ENCODE data around the gene ZNF440.
"Not testable (repeated sequence)": the region's sequence is repeated elsewhere in the genome, so short reads cannot be mapped to it uniquely, and the experiment has no call there.

The ZNF440 gene

GRCh38 chr19:11814029-11814699, at the start of gene ZNF440:
Gene ZNF440, plus strand, starts transcription at chr19:11814273. Its CDS starts 175 bp downstream, at chr19:11814448.
- in situ Hi-C loops (cut with HindIII; ENCODE audit: low pct_unique_long_range_greater_than_20kb, low sequenced_read_pairs) = no loop called here
- DNase-seq (ENCODE audit: low read depth in 1 of 2, low spot score in 1 of 2) = peak; percentile 84 to 97
- no peak for TF ChIP-seq JUND (IDR thresholded peaks at IDR 0.05; ENCODE audit: low read depth)

DNA sequence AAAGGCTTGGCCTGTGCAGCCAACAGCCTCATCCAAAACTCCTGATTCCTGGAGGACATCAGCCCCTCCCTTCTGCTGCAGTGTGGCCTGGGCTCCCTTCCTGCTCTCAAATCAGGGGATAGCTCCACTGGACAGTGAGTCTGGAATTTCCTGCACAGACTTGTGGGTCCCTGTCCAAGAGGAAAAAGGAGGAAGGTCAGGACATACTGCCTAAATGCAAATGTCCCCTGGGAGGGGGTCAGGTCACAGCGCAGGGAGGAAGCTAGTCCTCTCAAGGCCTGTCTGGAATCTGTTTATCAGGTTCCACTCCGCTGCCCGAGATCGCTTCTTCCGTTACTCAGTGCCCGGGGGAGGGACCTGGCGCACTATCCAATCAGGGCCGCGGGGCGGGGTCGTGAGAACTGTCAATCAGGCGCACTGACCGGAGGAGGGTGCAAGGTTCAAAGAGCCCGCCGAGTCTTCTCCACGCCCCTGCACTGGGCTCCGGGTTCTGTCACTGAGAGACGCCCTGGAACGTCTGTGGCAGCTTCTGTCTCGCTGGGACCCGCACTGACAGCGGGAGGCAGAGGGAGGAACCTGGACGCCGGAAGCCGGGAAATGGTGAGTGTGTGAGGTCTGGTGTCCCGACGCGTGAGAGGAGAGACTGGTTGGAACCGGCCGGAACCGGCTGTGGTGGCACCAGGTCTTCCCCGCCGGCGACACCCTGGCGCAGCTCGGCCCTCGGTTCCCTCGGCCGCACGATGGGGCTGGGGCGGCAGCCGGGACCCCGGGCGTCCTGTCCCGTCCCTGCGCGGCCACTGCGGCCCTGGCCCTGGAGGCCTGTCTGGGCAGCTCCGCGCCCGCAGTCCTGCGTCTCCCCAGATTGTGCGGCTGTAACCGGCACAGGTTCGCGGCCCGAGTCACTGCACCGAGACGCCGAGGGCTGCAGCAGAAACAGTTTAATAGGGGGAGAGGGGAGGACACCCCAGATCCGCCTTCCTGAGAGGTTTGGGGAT, 47.2 kb upstream of the ZNF440 start, which contains the start of gene ZNF441:
TSS of gene ZNF441 (plus strand) at position 404 of the 995 bp plus-strand sequence. CDS start at position 598, 194 bp downstream.
- in situ Hi-C loops (cut with HindIII; ENCODE audit: low pct_unique_long_range_greater_than_20kb, low sequenced_read_pairs) = no loop called here
- TF ChIP-seq JUND (IDR thresholded peaks at IDR 0.05; ENCODE audit: low read depth) = no peak
- DNase-seq (ENCODE audit: low read depth in 1 of 2, low spot score in 1 of 2) = peak; percentile 63 to 96

- no peak for TF ChIP-seq JUND (IDR thresholded peaks at IDR 0.05; ENCODE audit: low read depth)
- in situ Hi-C loops (cut with HindIII; ENCODE audit: low pct_unique_long_range_greater_than_20kb, low sequenced_read_pairs) = no loop called here
- no peak for DNase-seq (ENCODE audit: low read depth in 1 of 2, low spot score in 1 of 2)
These were observed 46.4 kb upstream of the ZNF440 start for GRCh38 chr19:11767633-11768133.

GRCh38 chr19:11769995-11770394, 44.1 kb upstream of the ZNF440 start:
- TF ChIP-seq JUND (IDR thresholded peaks at IDR 0.05; ENCODE audit: low read depth) = no peak
- in situ Hi-C loops (cut with HindIII; ENCODE audit: low pct_unique_long_range_greater_than_20kb, low sequenced_read_pairs) = no loop called here
- no peak for DNase-seq (ENCODE audit: low read depth in 1 of 2, low spot score in 1 of 2)

DNA sequence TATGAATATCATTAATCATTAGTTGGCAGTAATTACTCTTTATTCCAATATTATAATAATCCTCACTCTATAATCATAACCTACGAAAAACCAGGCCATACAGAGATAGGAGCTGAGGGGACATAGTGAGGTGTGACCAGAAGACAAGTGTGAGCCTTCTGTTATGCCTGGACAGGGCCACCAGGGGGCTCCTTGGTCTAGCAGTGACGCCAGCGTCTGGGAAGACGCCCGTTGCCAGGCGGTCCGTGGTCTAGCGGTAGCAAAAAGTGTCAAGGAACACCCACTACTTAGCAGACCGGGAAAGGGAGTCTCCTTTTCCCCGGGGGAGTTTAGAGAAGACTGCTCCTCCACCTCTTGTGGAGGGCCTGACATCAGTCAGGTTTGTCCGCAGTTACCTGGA, 42.6 kb upstream of the ZNF440 start:
- DNase-seq (ENCODE audit: low read depth in 1 of 2, low spot score in 1 of 2); in situ Hi-C loops (cut with HindIII; ENCODE audit: low pct_unique_long_range_greater_than_20kb, low sequenced_read_pairs): not testable (repeated sequence)

DNA sequence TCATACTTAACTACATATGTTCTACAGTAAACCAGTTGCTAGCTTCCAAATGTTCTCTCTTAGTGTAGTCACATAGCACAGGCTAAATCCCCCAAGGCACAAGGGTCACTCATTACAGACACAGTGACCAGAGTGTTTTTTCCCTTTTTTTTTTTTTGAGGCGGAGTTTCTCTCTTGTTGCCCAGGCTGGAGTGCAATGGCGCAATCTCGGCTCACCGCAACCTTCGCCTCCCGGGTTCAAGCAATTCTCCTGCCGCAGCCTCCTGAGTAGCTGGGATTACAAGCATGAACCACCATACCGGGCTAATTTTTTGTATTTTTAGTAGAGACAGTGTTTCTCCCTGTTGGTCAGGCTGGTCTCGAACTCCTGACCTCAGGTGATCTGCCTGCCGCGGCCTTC, 37.4 kb upstream of the ZNF440 start:
- in situ Hi-C loops (cut with HindIII; ENCODE audit: low pct_unique_long_range_greater_than_20kb, low sequenced_read_pairs); DNase-seq (ENCODE audit: low read depth in 1 of 2, low spot score in 1 of 2): not testable (repeated sequence)

GRCh38 chr19:11780431-11781020, 33.5 kb upstream of the ZNF440 start:
- DNase-seq (ENCODE audit: low read depth in 1 of 2, low spot score in 1 of 2) = no peak
- no peak for TF ChIP-seq JUND (IDR thresholded peaks at IDR 0.05; ENCODE audit: low read depth)
- in situ Hi-C loops (cut with HindIII; ENCODE audit: low pct_unique_long_range_greater_than_20kb, low sequenced_read_pairs) = no loop called here

- TF ChIP-seq JUND (IDR thresholded peaks at IDR 0.05; ENCODE audit: low read depth) = no peak
- in situ Hi-C loops (cut with HindIII; ENCODE audit: low pct_unique_long_range_greater_than_20kb, low sequenced_read_pairs) = no loop called here
- DNase-seq (ENCODE audit: low read depth in 1 of 2, low spot score in 1 of 2) = no peak
These were observed 32.6 kb upstream of the ZNF440 start for GRCh38 chr19:11781295-11782057.

- TF ChIP-seq JUND (IDR thresholded peaks at IDR 0.05; ENCODE audit: low read depth) = no peak
- in situ Hi-C loops (cut with HindIII; ENCODE audit: low pct_unique_long_range_greater_than_20kb, low sequenced_read_pairs) = no loop called here
- DNase-seq (ENCODE audit: low read depth in 1 of 2, low spot score in 1 of 2) = no peak
These were observed 30.3 kb upstream of the ZNF440 start for GRCh38 chr19:11783767-11784166.

- no peak for DNase-seq (ENCODE audit: low read depth in 1 of 2, low spot score in 1 of 2)
- in situ Hi-C loops (cut with HindIII; ENCODE audit: low pct_unique_long_range_greater_than_20kb, low sequenced_read_pairs) = no loop called here
- no peak for TF ChIP-seq JUND (IDR thresholded peaks at IDR 0.05; ENCODE audit: low read depth)
These were observed 29.7 kb upstream of the ZNF440 start for GRCh38 chr19:11784356-11784755.

DNA sequence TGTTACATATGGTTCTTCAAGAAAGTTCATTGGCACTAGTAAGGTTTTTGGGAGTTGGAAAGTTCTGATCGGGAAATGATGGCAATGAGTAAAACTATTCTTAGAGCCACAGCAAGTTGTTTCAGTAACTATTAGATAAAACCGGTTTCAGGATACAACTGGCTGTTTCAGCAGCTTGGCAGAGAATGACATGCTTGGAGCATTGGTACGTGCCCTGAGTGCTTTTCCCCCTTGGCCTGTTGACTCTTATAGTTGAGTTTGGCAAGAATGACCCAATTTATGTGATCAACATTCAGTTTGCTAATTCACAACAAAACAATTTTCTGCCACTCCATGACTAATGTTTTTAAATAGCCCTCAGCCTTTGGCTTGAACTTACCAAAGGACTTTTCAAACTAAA, 26.5 kb upstream of the ZNF440 start:
- DNase-seq (ENCODE audit: low read depth in 1 of 2, low spot score in 1 of 2) = no peak
- TF ChIP-seq JUND (IDR thresholded peaks at IDR 0.05; ENCODE audit: low read depth) = no peak
- in situ Hi-C loops (cut with HindIII; ENCODE audit: low pct_unique_long_range_greater_than_20kb, low sequenced_read_pairs) = no loop called here

DNA sequence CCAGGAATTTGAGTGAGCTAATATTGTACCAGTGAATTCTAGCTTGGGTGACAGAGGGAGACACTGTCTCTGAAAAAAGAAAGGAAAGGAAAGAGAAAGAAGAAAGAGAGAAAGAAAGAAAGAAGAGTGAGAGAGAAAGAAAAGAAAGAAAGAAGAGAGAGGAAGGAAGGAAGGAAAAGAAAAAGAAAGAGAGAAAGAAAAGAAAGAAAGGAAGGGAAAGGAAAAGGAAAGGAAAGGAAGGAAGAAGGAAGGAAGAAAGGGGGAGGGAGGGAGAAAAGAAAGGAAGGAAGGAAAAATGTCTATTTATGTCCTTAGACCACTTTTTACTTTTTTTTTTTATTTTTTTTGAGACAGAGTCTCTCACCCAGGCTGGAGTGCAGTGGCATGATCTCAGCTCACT, 21.1 kb upstream of the ZNF440 start:
- in situ Hi-C loops (cut with HindIII; ENCODE audit: low pct_unique_long_range_greater_than_20kb, low sequenced_read_pairs) = no loop called here
- TF ChIP-seq JUND (IDR thresholded peaks at IDR 0.05; ENCODE audit: low read depth) = no peak

More for the DNA sequence above, 21.1 kb upstream of the ZNF440 start:
- no peak for DNase-seq (ENCODE audit: low read depth in 1 of 2, low spot score in 1 of 2)
